Stimulated activated CD4-positive, alpha-beta T cell treated with anti-CD3 and anti-CD28 coated beads, TNF-alpha, amount 100 ng/mL, for 48 hours (primary cell): Measurements from ENCODE around the gene PROK1.
"Not testable (repeated sequence)": the region's sequence is repeated elsewhere in the genome, so short reads cannot be mapped to it uniquely, and the experiment has no call there.

Source experiments
- DNase-seq, 3 donors: peaks; one replicate each; pipeline ENCODE4 v3.0.0-alpha.2; 2020; ENCODE audit warnings: low read depth in 3 of 3

Gene PROK1, protein sequence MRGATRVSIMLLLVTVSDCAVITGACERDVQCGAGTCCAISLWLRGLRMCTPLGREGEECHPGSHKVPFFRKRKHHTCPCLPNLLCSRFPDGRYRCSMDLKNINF

DNA sequence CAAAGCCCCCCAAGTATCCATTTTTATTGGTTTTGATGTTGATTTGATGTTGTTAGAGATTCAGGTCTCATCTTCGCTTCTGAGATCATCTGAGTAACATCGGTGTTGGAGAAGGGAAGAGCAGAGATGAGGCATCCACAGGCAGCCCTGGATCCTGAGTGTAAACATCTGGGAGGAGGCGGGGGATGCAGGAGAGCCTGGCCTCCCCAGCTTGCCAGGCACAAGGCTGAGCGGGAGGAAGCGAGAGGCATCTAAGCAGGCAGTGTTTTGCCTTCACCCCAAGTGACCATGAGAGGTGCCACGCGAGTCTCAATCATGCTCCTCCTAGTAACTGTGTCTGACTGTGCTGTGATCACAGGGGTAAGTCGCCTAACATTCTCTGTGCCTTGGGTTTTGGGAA, at the start of gene PROK1:
Gene PROK1, plus strand, starts transcription at position 221 of the 400 bp plus-strand sequence. Its CDS starts 68 bp downstream, at position 289.
- no peak for DNase-seq

DNA sequence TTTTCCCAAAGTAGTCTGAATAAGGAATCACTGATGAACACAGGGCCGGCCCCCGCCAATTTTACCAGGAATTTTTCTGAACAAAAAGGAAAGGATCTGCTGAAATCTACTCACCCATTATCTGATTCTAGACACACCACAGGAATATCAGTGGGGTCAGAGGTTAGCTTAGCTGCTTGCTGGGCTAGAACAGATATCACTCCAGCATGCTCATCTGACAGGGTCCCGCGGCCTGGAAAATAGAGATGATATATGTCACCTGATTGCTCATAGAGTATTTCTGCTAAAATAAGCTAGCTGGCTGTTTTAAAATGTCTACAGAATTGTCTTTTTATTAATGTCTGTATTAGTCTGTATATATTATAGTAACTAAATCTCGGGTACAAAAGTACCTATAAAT, 47.1 kb upstream of the PROK1 start:
- DNase-seq: no peak

DNA sequence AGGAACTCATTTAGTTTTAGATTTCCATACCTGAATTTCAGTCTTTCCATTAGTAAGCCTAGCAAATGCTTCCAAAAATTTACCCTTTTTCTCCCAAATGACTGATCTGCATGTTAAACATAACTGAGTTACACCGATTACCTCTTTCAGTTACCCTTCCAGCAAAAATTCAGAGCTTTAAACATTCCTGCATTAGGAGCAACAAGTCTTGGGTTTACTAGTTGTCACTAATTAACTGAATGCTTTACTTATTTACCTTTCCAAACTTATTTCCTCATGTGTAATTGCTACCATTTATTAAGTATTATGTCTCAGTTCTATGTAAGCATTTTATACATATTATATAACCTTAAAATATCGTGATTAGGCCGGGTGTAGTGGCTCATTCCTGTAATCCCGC, 46.5 kb upstream of the PROK1 start:
- no peak for DNase-seq

DNA sequence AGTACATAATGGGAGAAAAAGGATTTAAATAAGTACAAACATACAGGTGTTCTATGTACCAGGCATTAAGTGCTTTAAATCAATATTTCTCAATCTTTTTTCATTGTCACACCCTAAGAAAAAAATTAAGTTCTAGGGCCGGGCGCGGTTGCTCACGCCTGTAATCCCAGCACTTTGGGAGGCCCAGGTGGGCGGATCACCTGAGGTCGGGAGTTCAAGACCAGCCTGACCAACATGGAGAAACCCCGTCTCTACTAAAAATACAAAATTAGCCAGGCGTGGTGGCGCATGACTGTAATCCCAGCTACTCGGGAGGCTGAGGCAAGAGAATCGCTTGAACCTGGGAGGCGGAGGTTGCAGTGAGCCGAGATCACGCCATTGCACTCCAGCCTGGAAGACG, 44.5 kb upstream of the PROK1 start:
- DNase-seq: not testable (repeated sequence)

DNA sequence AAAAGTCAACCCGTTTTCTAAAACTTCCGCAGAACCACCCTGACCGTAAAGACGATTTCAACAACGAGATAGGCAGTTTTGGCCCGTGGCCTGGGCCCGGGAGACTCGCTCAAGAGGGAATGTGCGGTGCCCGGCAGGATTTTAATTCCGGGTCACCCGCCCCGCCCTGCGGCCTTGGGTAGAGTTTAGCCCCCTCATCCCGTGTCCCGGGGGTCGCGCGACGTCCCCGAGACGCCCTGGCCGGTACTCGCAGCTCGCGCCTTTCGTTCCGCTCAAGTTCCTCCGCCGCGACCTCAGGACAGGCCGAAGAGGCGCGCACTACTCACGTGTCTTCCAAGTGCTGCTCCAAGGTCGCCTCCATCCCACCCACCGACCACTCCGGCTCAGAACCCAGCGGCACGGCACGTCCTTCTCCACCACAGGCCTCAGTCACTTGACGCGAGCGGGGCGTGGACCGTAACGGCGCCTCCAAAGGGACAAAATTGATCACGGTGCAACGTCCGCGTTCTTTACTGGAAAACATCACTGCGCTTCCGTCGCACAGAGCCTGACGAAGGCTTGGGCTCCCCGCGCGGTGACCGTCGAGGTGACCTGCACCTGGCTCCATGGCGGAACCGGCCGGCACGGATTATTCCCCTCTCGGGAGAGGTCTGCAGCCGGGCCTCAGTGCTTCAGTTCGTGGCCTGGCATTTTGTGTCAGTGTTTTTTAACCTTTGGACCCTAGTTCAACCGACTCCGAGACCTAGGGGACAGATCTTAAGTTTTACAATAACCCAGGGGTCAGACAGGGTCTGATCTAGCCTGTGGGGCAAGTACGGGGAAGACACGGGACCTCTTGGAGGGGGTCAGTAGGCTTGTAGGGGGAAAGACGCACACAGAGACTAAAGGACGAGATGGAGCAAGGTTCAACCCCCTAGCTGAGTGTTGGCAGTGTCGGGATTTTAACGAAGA, 43.4 kb upstream of the PROK1 start, which contains the start of gene LAMTOR5:
Gene LAMTOR5, minus strand, starts transcription at position 435 of the 951 bp plus-strand sequence. Its CDS starts 74 bp downstream, at position 361.
- DNase-seq: peak; percentile 83 to 85 (median 85)

DNA sequence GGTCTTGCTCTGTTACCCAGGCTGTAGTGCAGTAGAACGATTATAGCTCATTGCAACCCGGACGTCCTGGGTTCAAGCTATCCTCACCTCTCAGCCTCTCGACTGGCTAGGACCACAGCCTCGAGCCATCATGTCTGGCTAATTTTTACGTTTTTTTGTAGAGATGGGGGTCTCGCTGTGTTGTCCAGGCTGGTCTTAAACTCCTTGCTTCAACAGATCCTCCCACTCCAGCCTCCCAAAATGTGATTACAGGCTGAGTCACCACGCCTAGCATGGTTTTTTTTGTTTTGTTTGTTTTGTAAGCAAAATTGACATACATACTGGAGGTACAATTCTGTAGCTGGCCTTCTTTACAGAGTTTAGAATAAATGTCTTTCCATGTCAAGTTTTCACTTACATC, 42.5 kb upstream of the PROK1 start:
- DNase-seq: no peak

DNA sequence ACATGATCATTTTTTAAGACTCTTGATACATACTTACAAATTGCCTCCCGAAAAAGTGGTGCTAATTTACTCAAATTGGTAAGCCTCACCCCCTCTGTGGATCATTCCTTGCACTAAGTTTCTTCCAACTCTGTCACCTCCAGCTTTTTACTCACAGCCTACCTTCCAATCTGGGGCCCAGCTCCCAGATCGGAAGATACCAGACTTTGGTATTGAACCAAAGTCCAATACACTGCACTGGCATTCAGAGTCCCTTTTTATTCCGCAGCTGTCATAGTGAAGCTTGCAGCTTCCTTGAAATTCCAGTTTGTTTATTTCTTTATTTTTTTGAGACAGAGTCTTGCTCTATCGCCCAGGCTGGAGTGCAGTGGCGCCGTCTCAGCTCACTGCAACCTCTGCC, 41.6 kb upstream of the PROK1 start:
- no peak for DNase-seq

DNA sequence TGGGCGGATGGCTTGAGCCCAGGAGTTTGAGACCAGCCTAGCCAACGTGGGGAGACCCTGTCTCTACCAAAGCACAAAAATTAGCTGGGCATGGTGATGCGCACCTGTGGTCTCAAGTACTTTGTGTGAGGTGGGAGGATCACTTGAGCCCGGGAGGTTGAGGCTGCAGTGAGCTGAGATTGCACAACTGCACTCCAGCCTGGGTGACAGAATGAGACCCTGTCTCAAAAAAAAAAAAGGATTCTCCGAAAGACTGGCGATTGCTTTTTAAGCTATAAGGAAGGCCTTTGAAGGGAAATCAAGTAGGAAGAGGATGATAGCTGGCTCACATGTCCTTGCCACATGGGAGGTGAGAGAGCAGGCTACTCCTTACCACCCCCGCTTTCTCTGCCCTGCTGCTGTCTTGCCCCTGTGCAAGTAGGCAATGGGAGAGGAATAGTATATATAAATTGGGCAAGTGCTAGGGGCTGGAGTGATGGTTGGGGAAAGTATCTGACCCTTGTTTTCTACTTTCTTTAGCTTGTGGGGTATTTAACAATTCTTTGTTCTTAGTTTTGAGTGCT, 39.7 kb upstream of the PROK1 start:
- no peak for DNase-seq

DNA sequence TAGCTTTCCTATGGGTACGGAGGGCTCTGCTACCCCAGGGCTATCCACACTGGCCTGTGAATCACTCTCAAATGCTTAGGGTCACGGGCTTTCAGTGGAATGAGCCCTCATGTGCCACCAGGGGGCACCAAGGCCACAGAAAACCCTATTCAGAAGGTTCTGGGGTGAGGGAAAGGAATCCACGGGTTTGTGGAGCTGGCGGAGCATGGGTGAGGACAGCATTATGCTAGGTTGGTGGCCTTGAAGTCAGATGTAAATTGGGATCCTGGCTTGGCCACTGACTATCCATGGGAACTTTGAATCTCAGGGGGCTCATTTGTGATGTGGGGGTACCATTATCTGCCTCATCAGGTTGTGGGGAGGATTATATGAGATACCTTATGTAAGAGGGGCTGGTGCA, 38.4 kb upstream of the PROK1 start:
- peak; percentile 26 to 49 (median 34) for DNase-seq

DNA sequence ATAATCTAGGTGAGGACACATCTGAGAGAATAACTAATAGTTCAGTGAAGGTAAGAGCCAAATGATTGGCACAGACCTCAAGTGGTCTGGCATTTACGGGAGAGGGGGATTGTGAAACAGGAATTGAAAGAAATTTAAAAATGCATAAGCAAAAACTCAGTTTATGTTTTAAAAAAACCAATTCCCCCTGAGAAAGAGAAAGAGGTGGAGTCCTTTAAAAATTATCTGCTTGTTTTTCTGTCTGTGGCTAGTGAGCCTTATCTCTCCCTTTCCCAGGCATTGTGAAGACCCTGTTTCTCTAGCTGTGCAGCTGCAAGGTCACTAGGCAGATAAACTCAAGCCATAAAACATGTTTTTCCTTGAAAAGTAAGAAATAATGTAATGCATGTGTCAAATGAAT, 37.9 kb upstream of the PROK1 start:
- not testable (repeated sequence) for DNase-seq

DNA sequence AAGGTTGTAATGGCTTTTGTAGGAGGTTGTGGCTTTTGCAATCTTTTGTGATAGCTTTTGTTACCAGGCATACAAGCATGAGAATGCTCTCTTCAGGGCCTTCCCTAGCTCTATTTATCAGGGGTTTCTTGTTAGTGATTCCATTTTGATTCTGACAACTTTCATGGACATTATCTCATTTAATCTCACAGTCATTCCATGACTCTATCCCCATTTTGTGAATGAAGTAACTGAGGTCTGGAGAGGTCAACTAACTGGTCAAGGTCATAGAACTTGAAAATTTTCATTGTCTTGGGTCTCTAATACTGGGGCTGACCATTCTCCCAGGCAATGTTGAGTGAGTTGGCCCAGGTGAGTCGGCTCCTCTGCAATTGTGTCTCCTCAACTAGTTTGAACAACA, 32.2 kb upstream of the PROK1 start:
- no peak for DNase-seq

DNA sequence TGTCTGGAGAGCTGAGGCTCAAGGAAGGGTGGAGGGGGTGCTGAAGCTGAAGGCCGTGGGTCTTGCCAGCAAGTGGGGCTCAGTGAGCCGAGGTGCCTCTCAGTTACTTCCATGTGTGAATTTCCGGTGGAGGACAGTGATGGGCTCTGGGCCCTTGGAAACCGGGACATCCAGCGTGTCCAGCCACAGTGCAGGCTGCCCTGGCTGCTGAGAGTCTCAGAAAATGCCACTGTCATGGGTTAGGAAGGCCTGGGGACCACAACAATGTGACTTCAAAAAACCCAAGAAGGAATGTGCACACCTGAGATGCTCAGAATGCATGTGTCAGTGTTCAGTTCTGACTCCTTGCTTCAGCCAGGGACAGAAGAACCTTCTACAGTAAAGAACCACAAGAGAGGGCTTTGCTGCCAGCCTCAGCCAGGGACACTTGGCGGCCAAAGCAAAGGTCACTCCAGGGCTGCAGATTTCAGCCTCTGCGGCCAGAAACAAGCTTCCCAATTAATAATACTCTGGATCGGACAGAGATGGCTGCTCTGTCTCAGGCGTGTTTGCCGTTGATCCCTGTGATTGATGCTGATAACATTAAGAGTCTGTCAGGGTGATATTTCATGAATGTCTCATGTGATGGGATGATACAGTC, 30.8 kb upstream of the PROK1 start:
- no peak for DNase-seq

DNA sequence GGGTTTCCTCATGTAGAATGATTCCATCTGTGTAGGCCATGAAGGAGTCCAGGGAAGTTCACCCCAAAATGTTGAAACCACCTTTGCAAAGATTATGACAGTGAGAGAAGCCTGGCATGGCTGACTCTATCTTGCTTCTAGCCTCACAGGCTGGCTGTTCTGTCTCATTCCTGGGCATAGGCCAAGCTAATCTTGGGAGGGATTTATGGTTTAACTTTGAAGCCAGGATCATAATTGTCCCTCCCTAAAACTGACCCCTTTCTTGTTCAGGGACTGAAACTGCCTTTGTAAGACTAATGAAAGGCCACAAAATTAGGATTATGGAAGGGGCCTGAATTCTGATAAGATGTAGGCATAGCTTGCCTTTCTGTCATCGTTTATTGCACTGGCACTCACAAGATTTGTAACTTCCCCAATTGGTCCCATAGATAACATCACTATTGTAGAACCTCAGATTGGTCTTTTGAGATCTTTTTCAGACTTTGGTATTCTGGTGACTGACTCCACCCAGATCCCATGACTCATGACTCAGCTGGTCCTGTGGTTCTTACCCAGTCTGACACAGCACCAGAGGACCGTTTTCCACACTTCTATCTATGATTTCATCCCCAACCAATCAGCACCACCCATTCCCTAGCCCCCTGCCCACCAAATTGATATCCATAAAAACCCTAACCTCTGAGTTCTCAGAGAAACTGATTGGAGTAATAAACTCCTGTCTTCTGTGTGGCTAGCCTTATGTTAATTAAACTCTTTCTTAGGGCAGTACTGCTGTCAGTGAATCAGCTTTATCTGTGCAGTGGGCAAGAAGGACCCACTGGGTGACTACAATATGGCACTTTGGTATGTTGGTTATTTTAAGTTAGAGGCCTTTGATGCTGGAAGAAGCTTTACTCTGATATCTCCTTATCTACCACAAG, 29.8 kb upstream of the PROK1 start:
- no peak for DNase-seq

DNA sequence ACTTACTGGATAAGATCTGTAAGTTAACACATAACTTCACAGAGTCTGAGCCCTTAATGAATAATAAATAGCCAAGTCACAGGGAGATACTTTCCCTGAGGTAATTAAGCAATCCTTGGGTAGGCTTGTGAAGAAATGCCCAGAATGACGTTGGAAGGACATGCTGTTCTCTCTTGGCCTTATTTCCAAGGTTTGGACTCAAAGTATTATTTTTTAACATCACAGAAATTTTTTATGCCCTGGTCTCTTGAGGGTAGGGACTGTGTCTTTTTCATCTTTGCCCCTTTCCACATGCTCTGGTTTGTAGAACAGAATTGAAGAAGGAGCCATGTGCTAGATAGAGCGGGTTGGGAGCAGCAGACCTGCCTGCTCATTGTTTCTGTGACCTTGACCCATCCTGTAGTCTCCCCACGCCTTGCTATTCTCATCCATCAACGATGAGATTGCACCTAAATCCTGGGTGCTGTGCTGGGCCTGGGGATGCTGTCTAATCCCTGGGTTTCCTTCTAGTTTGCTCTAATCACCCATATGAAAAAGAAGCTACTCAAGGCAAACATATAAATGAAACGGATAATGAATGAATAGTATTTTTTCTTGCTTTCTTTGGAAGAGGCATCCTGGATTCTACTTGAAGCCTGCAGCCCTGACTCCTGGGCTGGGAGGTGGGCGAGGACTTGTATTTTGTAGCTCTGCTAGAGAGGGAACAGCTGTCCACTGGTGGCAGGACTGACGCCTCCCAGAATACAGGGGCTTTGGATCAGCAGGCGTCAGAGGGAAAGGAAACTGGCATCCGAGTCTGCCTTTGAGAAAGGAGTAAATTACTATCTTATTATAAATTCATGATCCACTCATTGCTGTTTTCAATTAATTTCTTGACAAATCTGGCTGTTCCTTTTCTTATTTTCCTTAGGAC, 26.0 kb upstream of the PROK1 start:
- no peak for DNase-seq

DNA sequence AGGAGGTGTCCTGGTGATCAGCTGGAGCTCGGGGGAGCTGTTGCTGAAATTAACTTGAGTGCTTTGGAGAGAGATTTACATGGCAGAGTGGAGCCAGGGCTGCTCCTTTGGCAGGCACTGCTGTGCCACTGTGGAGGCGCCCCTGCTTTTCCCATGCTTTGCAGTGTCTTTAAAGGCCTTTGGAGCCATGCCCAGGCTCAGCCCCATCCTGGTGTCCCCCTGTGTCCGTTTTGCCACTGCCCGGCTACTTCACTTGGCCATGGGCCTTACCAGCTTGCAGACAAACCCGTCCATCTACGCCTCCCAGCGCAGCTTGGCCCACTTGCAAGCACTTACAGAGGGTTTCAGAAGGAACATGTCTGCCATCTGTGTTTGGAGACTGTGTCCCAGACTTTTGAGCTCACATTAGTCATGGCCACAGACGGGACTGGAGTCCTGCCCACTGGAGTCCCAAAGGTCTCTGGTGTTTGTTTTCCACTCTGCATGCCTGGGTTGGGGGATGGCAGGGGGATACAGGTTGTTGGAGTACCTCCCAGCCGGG, 25.3 kb upstream of the PROK1 start:
- no peak for DNase-seq

DNA sequence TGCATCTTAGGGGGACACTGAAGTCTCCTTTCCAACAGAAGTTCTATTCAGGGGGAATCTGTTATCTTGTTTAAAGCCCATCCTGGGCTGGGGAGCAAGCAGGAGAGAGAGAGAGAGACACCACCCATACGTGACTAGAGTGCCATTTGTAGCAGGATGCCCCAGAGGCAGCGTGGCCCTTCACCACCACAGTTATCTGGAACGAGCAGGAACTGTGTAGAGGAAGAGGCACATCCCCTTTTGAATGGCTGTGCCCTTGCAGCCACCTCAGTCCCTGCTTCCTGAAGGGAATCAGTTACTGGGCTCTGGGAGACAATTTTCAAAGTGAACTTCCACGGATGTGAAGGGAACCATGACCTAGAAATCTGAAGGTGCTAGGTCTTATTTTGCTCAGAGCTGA, 24.1 kb upstream of the PROK1 start:
- no peak for DNase-seq

DNA sequence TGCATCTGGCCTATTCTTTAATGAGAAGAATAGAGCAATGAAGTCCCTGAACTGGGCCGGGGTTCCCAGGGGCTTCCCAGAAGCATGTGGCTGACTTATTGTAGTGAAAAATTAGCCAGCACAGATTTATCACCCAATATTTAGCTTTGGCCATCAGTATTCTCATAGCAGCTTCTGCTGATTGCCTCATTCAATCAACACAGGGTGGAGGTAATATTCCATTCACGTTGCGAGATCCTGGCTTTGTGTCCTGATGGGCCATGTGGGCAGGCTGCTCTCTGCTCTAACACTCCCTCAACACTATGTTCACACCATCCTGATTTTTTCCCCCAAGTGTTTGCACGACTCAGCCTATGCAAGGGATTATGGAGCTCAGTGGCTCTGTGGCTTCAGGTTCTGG, 22.0 kb upstream of the PROK1 start:
- no peak for DNase-seq

DNA sequence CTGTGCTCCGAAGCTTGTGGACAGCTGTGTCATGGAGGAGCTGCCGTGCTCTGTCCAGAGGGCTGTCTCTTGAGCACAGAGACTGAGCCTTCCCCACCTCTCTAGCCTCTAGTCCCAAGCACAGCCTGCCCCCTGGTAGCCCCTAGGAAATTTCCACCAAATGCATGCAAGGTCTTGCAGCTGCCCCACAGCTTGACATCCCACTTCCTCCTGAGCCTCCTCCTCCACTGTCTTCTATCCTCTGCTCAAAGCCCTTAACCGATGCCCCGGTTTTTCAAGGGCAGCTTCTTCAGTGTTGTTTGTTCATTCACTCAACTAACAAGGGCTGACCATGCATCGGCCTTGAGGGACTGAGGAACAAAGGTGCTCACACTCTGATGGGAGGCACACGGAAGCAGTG, 20.6 kb upstream of the PROK1 start:
- DNase-seq: no peak

DNA sequence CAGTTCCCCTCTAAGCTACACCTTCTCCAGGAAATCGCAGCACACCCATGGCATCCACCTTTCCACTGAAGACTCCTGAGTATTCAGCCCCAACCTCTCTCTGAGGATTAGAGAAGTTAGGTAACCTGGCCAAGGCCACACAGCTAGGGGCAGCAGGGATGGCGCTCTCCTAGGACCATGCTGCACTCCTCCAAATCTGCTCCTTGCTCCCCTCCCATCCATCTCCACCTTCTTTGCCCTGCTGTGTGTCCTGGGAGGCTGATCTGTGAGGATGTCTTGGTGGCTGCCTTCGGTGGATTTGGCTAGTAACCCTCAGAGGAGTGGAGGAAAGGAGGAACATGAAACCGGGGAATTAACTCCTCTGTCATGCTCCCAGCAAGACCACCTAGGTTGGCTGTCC, 20.0 kb upstream of the PROK1 start:
- DNase-seq: no peak

DNA sequence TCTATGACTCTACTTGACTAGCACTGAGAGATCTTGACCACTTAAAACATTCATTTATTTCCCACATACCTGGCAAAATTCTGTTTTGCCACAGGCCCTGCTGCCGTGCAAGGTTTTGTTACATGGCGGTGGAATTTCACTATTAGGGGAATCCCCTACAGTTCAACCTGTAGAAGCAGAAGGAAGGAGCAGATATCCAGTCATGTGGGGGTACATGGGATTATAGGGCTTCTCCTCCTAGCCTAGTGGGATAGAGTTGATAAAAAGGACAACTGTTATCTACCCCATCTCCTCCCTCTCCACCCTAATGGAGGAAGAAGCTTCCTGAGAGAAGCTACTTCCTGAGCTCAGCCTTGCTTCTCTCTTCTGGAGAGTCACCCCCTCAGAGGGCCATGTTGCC, 17.7 kb upstream of the PROK1 start:
- DNase-seq: no peak
